ENCODE results near the gene HEPACAM2.

The HEPACAM2 gene

GRCh38 chr7:93219868-93220267, 6.4 kb downstream of the HEPACAM2 start:
- Mint-ChIP-seq H3K4me1 (ENCODE audit: low read depth) (no peaks in the 10 kb centered on the region), H3K27ac (no peak overlapping the region), H3K36me3 (no peaks in the 10 kb centered on the region), H3K27me3 (peaks cover 13% of the 10 kb centered on the region), H3K9me3 (ENCODE audit: low read depth) (no peaks in the 10 kb centered on the region), H3K4me3 (no peak overlapping the region)

GRCh38 chr7:93218997-93219827, 7.1 kb downstream of the HEPACAM2 start:
- Mint-ChIP-seq H3K4me1 (ENCODE audit: low read depth) (no peaks in the 10 kb centered on the region), H3K4me3 (no peak overlapping the region), H3K36me3 (no peaks in the 10 kb centered on the region), H3K27ac (no peak overlapping the region), H3K9me3 (ENCODE audit: low read depth) (no peaks in the 10 kb centered on the region), H3K27me3 (peaks cover 18% of the 10 kb centered on the region)

GRCh38 chr7:93212881-93213280, 13.4 kb downstream of the HEPACAM2 start:
- H3K4me1 Mint-ChIP-seq (ENCODE audit: low read depth): no peaks in the 10 kb centered on the region

GRCh38 chr7:93211228-93211818, 14.9 kb downstream of the HEPACAM2 start:
- Mint-ChIP-seq H3K27ac (no peak overlapping the region), H3K36me3 (no peaks in the 10 kb centered on the region), H3K4me3 (no peak overlapping the region), H3K9me3 (ENCODE audit: low read depth) (no peaks in the 10 kb centered on the region), H3K4me1 (ENCODE audit: low read depth) (no peaks in the 10 kb centered on the region), H3K27me3 (peaks cover 27% of the 10 kb centered on the region)

More at GRCh38 chr7:93212881-93213280, 13.4 kb downstream of the HEPACAM2 start:
- Mint-ChIP-seq H3K27ac (no peak overlapping the region), H3K9me3 (ENCODE audit: low read depth) (no peaks in the 10 kb centered on the region), H3K27me3 (peaks cover 27% of the 10 kb centered on the region), H3K36me3 (no peaks in the 10 kb centered on the region), H3K4me3 (no peak overlapping the region)

GRCh38 chr7:93205046-93205445, 21.2 kb downstream of the HEPACAM2 start:
- Mint-ChIP-seq H3K4me1 (ENCODE audit: low read depth) (no peaks in the 10 kb centered on the region), H3K4me3 (no peak overlapping the region), H3K36me3 (no peaks in the 10 kb centered on the region), H3K27ac (no peak overlapping the region), H3K9me3 (ENCODE audit: low read depth) (no peaks in the 10 kb centered on the region), H3K27me3 (peaks cover 13% of the 10 kb centered on the region)

GRCh38 chr7:93203496-93203895, 22.8 kb downstream of the HEPACAM2 start:
- H3K36me3 Mint-ChIP-seq: no peaks in the 10 kb centered on the region
- no peak overlapping the region for H3K4me3 Mint-ChIP-seq
- H3K9me3 Mint-ChIP-seq (ENCODE audit: low read depth): no peaks in the 10 kb centered on the region
- no peak overlapping the region for H3K27ac Mint-ChIP-seq
- peaks cover 18% of the 10 kb centered on the region for H3K27me3 Mint-ChIP-seq
- H3K4me1 Mint-ChIP-seq (ENCODE audit: low read depth): no peaks in the 10 kb centered on the region

- no peak overlapping the region for H3K4me3 Mint-ChIP-seq
- H3K4me1 Mint-ChIP-seq (ENCODE audit: low read depth): no peaks in the 10 kb centered on the region
- H3K27ac Mint-ChIP-seq: no peak overlapping the region
- peaks cover 19% of the 10 kb centered on the region for H3K27me3 Mint-ChIP-seq
- no peaks in the 10 kb centered on the region for H3K9me3 Mint-ChIP-seq (ENCODE audit: low read depth)
- H3K36me3 Mint-ChIP-seq: no peaks in the 10 kb centered on the region
Measured at GRCh38 chr7:93202594-93203250, 23.5 kb downstream of the HEPACAM2 start.

- Mint-ChIP-seq H3K36me3 (no peaks in the 10 kb centered on the region), H3K27ac (no peak overlapping the region), H3K4me3 (no peak overlapping the region), H3K27me3 (peaks cover 31% of the 10 kb centered on the region), H3K4me1 (ENCODE audit: low read depth) (no peaks in the 10 kb centered on the region), H3K9me3 (ENCODE audit: low read depth) (no peaks in the 10 kb centered on the region)
Measured at GRCh38 chr7:93198472-93198871, 27.8 kb downstream of the HEPACAM2 start.

- no peaks in the 10 kb centered on the region for H3K4me1 Mint-ChIP-seq (ENCODE audit: low read depth)
- H3K9me3 Mint-ChIP-seq (ENCODE audit: low read depth): no peaks in the 10 kb centered on the region
- no peaks in the 10 kb centered on the region for H3K36me3 Mint-ChIP-seq
- H3K27ac Mint-ChIP-seq: no peak overlapping the region
- H3K4me3 Mint-ChIP-seq: no peak overlapping the region
- H3K27me3 Mint-ChIP-seq: peaks cover 28% of the 10 kb centered on the region
Measured at GRCh38 chr7:93196336-93196735, 29.9 kb downstream of the HEPACAM2 start.

- Mint-ChIP-seq H3K9me3 (ENCODE audit: low read depth) (no peaks in the 10 kb centered on the region), H3K27me3 (peaks cover 37% of the 10 kb centered on the region), H3K36me3 (no peaks in the 10 kb centered on the region), H3K4me3 (no peak overlapping the region), H3K4me1 (ENCODE audit: low read depth) (no peaks in the 10 kb centered on the region), H3K27ac (no peak overlapping the region)
Measured at GRCh38 chr7:93194386-93194785, 31.9 kb downstream of the HEPACAM2 start.

- H3K4me1 Mint-ChIP-seq (ENCODE audit: low read depth): no peaks in the 10 kb centered on the region
- H3K27me3 Mint-ChIP-seq: peaks cover 34% of the 10 kb centered on the region
- H3K9me3 Mint-ChIP-seq (ENCODE audit: low read depth): no peaks in the 10 kb centered on the region
- no peak overlapping the region for H3K4me3 Mint-ChIP-seq
- H3K27ac Mint-ChIP-seq: no peak overlapping the region
- H3K36me3 Mint-ChIP-seq: no peaks in the 10 kb centered on the region
Measured at GRCh38 chr7:93188870-93189634, 37.2 kb downstream of the HEPACAM2 start.

GRCh38 chr7:93185303-93186027, 40.8 kb downstream of the HEPACAM2 start:
- Mint-ChIP-seq H3K4me1 (ENCODE audit: low read depth) (no peaks in the 10 kb centered on the region), H3K36me3 (no peaks in the 10 kb centered on the region), H3K27ac (no peak overlapping the region), H3K9me3 (ENCODE audit: low read depth) (no peaks in the 10 kb centered on the region), H3K27me3 (peaks cover 29% of the 10 kb centered on the region), H3K4me3 (no peak overlapping the region)

GRCh38 chr7:93179173-93179572, 47.1 kb downstream of the HEPACAM2 start:
- H3K4me3 Mint-ChIP-seq: no peak overlapping the region
- H3K4me1 Mint-ChIP-seq (ENCODE audit: low read depth): no peaks in the 10 kb centered on the region
- no peak overlapping the region for H3K27ac Mint-ChIP-seq
- no peaks in the 10 kb centered on the region for H3K36me3 Mint-ChIP-seq
- H3K9me3 Mint-ChIP-seq (ENCODE audit: low read depth): no peaks in the 10 kb centered on the region
- peaks cover 13% of the 10 kb centered on the region for H3K27me3 Mint-ChIP-seq

- Mint-ChIP-seq H3K36me3 (peaks cover under 1% of the 10 kb centered on the region), H3K27me3 (peaks cover 8% of the 10 kb centered on the region), H3K4me1 (ENCODE audit: low read depth) (no peaks in the 10 kb centered on the region), H3K27ac (no peak overlapping the region), H3K9me3 (ENCODE audit: low read depth) (no peaks in the 10 kb centered on the region), H3K4me3 (no peak overlapping the region)
Measured at GRCh38 chr7:93178213-93178612, 48.1 kb downstream of the HEPACAM2 start.

Data from activated naive CD8-positive, alpha-beta T cell (primary cell).